Upper lobe of left lung (tissue), 6 donors: ENCODE data around the gene RBPJL. TPM values are rescaled to one million over a fixed set of nuclear protein-coding genes. Genes with fewer than 3 reads are reported as not detected.

Experiments
- ATAC-seq, 2 donors: fragments of 200-7000 bp; cut with Tn5 transposase; one replicate each; pipeline ENCODE4 v1.9.1; 2022; ENCODE audit warnings: mild to moderate bottlenecking in 2 of 2, moderate library complexity in 2 of 2; ENCODE audit not compliant: low FRiP score in 2 of 2
- DNase-seq, 2 donors: peaks; one replicate each; pipeline ENCODE4 v3.0.0-alpha.2; 2019 to 2020
- H3K27ac ChIP-seq, 4 donors: fragments of 200-600 bp; sonication (generic); one replicate each; pipeline ENCODE4 v1.5.1; 2016 to 2019
- H3K27me3 ChIP-seq, 4 donors: fragments of 200-600 bp; sonication (generic); one replicate each; pipeline ENCODE4 v1.5.1; 2017 to 2019
- H3K36me3 ChIP-seq, 4 donors: fragments of 200-600 bp; sonication (generic); one replicate each; pipeline ENCODE4 v1.5.1; 2016 to 2019
- H3K4me1 ChIP-seq, 4 donors: fragments of 200-600 bp; sonication (generic); one replicate each; pipeline ENCODE4 v1.5.1; 2018 to 2019
- H3K4me3 ChIP-seq, 4 donors: fragments of 200-600 bp; sonication (generic); one replicate each; pipeline ENCODE4 v1.5.1; 2017 to 2019; ENCODE audit warnings: mild to moderate bottlenecking in 2 of 4, moderate library complexity in 1 of 4
- H3K9me3 ChIP-seq, 4 donors: fragments of 200-600 bp; sonication (generic); one replicate each; pipeline ENCODE4 v1.5.1; 2018 to 2019
- EP300 ChIP-seq, 4 donors: sonication (generic); formaldehyde crosslinking; IDR thresholded peaks; one replicate each; pipeline ENCODE4 v1.5.1; 2017; ENCODE audit warnings: antibody characterized with exemption in 4 of 4, control low read depth in 2 of 4
- POLR2A ChIP-seq, 4 donors: fragments of 450-650 bp; IDR thresholded peaks; one replicate each; pipeline ENCODE4 v1.5.1; 2016 to 2017; ENCODE audit warnings: antibody characterized with exemption in 4 of 4, mild to moderate bottlenecking in 2 of 4
- POLR2AphosphoS5 ChIP-seq, 2 donors: sonication (generic); formaldehyde crosslinking; IDR thresholded peaks; one replicate each; pipeline ENCODE4 v1.5.1; 2017; ENCODE audit warnings: antibody characterized with exemption in 2 of 2
- WGBS, 2 donors: methylation state at CpG; one replicate each; pipeline ENCODE4 v1.1.5; 2017 to 2018; 5-methylcytosine and 5-hydroxymethylcytosine counted together
- total RNA-seq, 6 donors: library from RNA; depleted of rRNA in 4 of 6; stranded (reverse); fragments of >200 nt in 4 of 6; gene quantifications; one replicate each; pipeline versions ENCODE4 v1.1.0 to v1.2.1, GENCODE V29; 2016 to 2021
- TF ChIP-seq, protein P1 (sequence below), 6 experiments: fragments of 450-650 bp in 4 of 6; fragments of 200-600 bp in 2 of 6; sonication (generic) in 2 of 6; IDR thresholded peaks; one replicate each; pipeline ENCODE4 v1.5.1; 2016 to 2019; ENCODE audit warnings: antibody characterized with exemption in 6 of 6
- donor health status: DM: no; HTN: no; CAD: no; lungs with moderate emphysema.
- donor health status: DM: no; HTN: yes; CAD: no; lungs with severe emphysema.

RBPJL gene
- total RNA-seq, 6 donors from 2014 or later, result 0.09 to 0.13 TPM; not detected in 4

DNA sequence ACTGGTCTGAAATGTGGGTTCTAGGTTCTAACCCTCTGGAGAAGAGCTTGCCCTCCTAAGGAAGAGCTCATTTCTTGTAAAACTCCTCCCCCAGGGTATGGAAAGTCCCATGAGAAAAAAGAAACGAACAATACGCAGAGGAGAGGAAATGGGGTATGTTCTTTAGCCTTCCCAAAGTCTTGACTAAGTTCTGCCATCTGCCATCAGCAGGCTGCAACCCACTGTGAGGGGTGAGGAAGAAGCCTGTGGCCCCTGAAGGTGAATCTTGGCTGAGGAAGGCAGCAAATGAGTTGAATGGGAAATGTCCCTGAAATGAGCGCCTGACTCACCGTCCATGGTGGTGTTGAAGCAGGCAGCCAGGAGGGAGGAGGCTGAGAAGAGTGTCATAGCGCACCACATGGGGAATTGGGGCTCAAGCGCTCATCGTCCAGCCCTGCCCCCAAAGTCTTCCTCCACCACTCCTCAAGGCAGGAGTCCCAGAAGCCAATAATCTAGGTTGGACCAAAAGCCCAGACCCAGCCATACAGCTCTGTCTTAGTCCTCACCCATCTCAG lies 11.8 kb downstream of the RBPJL start:
- no peak overlapping the region for H3K4me3 ChIP-seq
- WGBS, 2 donors, result 70 to 74% methylated on average over 7 of the region's 7 CpGs
- no peaks in the 10 kb centered on the region for H3K36me3 ChIP-seq
- ATAC-seq (no peak), DNase-seq (no peak)
- H3K4me1 ChIP-seq, result peaks cover 0 to 10% (median 5%) of the 10 kb centered on the region in 4 donors
- TF ChIP-seq POLR2AphosphoS5 (IDR thresholded peaks at IDR 0.05) (no peak), EP300 (IDR thresholded peaks at IDR 0.05) (no peak), POLR2A (IDR thresholded peaks at IDR 0.05) (no peak)
- TF ChIP-seq, protein P1, sequence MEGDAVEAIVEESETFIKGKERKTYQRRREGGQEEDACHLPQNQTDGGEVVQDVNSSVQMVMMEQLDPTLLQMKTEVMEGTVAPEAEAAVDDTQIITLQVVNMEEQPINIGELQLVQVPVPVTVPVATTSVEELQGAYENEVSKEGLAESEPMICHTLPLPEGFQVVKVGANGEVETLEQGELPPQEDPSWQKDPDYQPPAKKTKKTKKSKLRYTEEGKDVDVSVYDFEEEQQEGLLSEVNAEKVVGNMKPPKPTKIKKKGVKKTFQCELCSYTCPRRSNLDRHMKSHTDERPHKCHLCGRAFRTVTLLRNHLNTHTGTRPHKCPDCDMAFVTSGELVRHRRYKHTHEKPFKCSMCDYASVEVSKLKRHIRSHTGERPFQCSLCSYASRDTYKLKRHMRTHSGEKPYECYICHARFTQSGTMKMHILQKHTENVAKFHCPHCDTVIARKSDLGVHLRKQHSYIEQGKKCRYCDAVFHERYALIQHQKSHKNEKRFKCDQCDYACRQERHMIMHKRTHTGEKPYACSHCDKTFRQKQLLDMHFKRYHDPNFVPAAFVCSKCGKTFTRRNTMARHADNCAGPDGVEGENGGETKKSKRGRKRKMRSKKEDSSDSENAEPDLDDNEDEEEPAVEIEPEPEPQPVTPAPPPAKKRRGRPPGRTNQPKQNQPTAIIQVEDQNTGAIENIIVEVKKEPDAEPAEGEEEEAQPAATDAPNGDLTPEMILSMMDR (IDR thresholded peaks at IDR 0.05), result no peak
- peaks cover 0 to 8% (median 4%) of the 10 kb centered on the region in 4 donors for H3K27me3 ChIP-seq
- no peak overlapping the region for H3K27ac ChIP-seq
- no peaks in the 10 kb centered on the region for H3K9me3 ChIP-seq

DNA sequence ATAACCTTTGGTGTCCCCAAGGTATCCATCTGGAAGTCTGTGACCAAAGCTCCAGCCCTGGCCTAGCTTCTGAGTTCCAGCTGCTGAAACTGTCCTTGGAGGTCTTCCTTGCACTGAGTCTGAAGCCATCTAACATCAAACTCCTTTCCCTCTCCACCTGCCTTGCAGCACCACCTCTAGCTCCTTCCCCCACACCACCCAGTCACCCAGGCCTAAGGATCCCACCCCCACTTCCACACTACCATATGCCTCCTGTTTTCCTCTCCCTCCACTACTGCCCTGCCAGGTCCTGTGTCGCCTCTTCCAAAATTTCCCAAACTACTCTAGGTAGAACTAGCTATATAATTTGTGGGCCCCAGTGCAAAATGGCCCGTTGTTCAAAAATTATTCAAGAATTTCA lies 12.3 kb downstream of the RBPJL start:
- no peak for TF ChIP-seq EP300 (IDR thresholded peaks at IDR 0.05)
- TF ChIP-seq, protein P1 (IDR thresholded peaks at IDR 0.05), result no peak
- TF ChIP-seq POLR2A (IDR thresholded peaks at IDR 0.05), result no peak
- no peak for TF ChIP-seq POLR2AphosphoS5 (IDR thresholded peaks at IDR 0.05)

DNA sequence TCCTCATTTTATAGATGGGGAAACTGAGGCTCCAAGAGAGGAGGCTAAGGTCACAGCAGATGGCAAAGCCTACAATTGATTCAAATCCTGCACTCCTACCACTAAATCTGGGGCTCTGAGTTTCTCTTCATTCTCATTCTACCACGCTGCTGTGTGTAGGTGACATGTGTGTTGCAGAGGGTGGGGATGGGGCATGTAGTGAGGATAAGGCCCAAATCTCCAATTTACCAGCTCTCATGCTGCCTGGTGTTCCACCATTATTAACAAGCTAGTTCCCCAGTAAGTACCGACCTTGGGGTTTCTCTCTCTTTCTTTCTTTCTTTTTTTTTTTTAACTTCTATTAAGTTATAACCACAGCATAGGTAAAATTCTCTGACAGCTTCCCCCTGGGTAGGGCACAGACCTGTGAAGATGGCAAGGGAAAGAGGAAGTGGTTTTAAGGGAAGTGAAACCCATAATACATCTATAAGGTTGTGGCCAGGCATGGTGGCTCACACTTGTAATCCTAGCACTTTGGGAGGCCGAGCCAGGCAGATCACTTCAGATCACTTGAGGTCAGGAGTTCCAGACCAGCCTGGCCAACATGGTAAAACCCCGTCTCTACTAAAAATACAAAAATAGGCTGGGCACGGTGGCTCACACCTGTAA lies 14.4 kb downstream of the RBPJL start:
- WGBS, 2 donors, result 63 to 75% methylated on average over 5 of the region's 5 CpGs
- Histone ChIP-seq H3K9me3 (no peaks in the 10 kb centered on the region), H3K27ac (no peak overlapping the region), H3K27me3 (peaks cover 0 to 5% (median 3%) of the 10 kb centered on the region in 4 donors), H3K4me1 (peaks cover 0 to 10% (median 5%) of the 10 kb centered on the region in 4 donors), H3K4me3 (no peak overlapping the region), H3K36me3 (peaks cover under 1 to 14% (median 11%) of the 10 kb centered on the region in 4 donors)
- TF ChIP-seq POLR2AphosphoS5 (IDR thresholded peaks at IDR 0.05), result no peak
- no peak for TF ChIP-seq POLR2A (IDR thresholded peaks at IDR 0.05)
- TF ChIP-seq EP300 (IDR thresholded peaks at IDR 0.05), result no peak
- TF ChIP-seq, protein P1 (IDR thresholded peaks at IDR 0.05), result no peak
- DNase-seq, result no peak
- no peak for ATAC-seq

More for the DNA sequence above, 12.3 kb downstream of the RBPJL start:
- Histone ChIP-seq H3K27me3 (peaks cover 0 to 8% (median 4%) of the 10 kb centered on the region in 4 donors), H3K4me1 (peaks cover 0 to 10% (median 5%) of the 10 kb centered on the region in 4 donors), H3K36me3 (no peaks in the 10 kb centered on the region), H3K4me3 (no peak overlapping the region), H3K27ac (no peak overlapping the region), H3K9me3 (no peaks in the 10 kb centered on the region)
- DNase-seq (no peak), ATAC-seq (no peak)
- 73 to 84% methylated on average over 2 of the region's 2 CpGs for WGBS, 2 donors

DNA sequence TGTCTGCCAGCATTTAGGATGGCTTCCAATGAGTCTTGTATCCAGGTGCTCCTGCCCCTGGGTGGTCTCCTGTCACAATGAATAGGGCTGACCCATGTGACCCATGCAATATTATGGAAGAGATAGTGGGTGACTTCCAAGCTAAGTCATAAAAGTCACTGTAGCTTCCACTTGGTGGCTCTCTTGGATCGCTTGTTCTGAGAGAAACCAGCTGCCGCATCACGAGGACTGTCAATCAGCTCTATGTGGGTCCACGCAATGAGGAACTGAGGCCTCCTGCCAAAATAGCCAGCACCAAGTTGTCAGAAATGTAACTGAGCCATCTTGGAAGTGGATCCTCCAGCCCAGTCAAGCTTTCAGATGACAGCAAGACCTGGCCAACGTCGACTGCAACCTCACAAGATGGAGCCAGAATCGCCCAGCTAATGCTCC lies 16.3 kb downstream of the RBPJL start:
- H3K9me3 ChIP-seq, result no peaks in the 10 kb centered on the region
- DNase-seq (peak in 1 of 2 donors; percentile 89), ATAC-seq (peak; percentile 69)
- TF ChIP-seq POLR2A (IDR thresholded peaks at IDR 0.05) (peak in 1 of 4 donors; percentile 8), POLR2AphosphoS5 (IDR thresholded peaks at IDR 0.05) (peak in 1 of 2 donors; percentile 12), EP300 (IDR thresholded peaks at IDR 0.05) (no peak)
- TF ChIP-seq, protein P1 (IDR thresholded peaks at IDR 0.05), result peak in 4 of 6 experiments; percentile 24 to 61 (median 34)
- no peak overlapping the region for H3K27ac ChIP-seq
- no peaks in the 10 kb centered on the region for H3K27me3 ChIP-seq
- H3K4me1 ChIP-seq, result peaks cover 0 to 10% (median 5%) of the 10 kb centered on the region in 4 donors
- H3K36me3 ChIP-seq, result peaks cover 7 to 29% (median 24%) of the 10 kb centered on the region in 4 donors
- no peak overlapping the region for H3K4me3 ChIP-seq
- WGBS, 2 donors, result 53 to 59% methylated on average over 7 of the region's 7 CpGs
